ENCODE data around the gene MYOZ2. TPM values are rescaled to one million over a fixed set of nuclear protein-coding genes. Genes with fewer than 3 reads are reported as not detected.
A peak's percentile ranks its signal among the peaks of the same experiment; 100 is the strongest.

The MYOZ2 gene
- total RNA-seq, 1 donor from 2014 or later = 0.23 TPM

GRCh38 chr4:119210775-119211174 lies 75.1 kb downstream of the MYOZ2 start:
- TF ChIP-seq, protein P1, sequence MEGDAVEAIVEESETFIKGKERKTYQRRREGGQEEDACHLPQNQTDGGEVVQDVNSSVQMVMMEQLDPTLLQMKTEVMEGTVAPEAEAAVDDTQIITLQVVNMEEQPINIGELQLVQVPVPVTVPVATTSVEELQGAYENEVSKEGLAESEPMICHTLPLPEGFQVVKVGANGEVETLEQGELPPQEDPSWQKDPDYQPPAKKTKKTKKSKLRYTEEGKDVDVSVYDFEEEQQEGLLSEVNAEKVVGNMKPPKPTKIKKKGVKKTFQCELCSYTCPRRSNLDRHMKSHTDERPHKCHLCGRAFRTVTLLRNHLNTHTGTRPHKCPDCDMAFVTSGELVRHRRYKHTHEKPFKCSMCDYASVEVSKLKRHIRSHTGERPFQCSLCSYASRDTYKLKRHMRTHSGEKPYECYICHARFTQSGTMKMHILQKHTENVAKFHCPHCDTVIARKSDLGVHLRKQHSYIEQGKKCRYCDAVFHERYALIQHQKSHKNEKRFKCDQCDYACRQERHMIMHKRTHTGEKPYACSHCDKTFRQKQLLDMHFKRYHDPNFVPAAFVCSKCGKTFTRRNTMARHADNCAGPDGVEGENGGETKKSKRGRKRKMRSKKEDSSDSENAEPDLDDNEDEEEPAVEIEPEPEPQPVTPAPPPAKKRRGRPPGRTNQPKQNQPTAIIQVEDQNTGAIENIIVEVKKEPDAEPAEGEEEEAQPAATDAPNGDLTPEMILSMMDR (IDR thresholded peaks at IDR 0.05) = no peak

GRCh38 chr4:119211867-119212233 lies 76.2 kb downstream of the MYOZ2 start:
- DNase-seq (no peak), ATAC-seq (no peak)
- TF ChIP-seq, protein P1 (IDR thresholded peaks at IDR 0.05) = no peak
- intact Hi-C loops (cut with DNase I) = no loop called here
- no peaks in the 10 kb centered on the region for H3K27me3 ChIP-seq
- H3K36me3 ChIP-seq = peaks cover 6% of the 10 kb centered on the region
- peak overlapping the region; percentile 76 for H3K4me3 ChIP-seq
- H3K4me1 ChIP-seq = peaks cover 16% of the 10 kb centered on the region
- no peaks in the 10 kb centered on the region for H3K9me3 ChIP-seq
- peak overlapping the region; percentile 93 for H3K27ac ChIP-seq

More at GRCh38 chr4:119210775-119211174, 75.1 kb downstream of the MYOZ2 start:
- ATAC-seq = no peak
- no peak overlapping the region for H3K4me3 ChIP-seq
- no peak overlapping the region for H3K27ac ChIP-seq
- H3K36me3 ChIP-seq = peaks cover 3% of the 10 kb centered on the region
- no peak for DNase-seq
- intact Hi-C loops (cut with DNase I) = no loop called here
- peaks cover 16% of the 10 kb centered on the region for H3K4me1 ChIP-seq
- H3K9me3 ChIP-seq = no peaks in the 10 kb centered on the region
- H3K27me3 ChIP-seq = no peaks in the 10 kb centered on the region

DNA sequence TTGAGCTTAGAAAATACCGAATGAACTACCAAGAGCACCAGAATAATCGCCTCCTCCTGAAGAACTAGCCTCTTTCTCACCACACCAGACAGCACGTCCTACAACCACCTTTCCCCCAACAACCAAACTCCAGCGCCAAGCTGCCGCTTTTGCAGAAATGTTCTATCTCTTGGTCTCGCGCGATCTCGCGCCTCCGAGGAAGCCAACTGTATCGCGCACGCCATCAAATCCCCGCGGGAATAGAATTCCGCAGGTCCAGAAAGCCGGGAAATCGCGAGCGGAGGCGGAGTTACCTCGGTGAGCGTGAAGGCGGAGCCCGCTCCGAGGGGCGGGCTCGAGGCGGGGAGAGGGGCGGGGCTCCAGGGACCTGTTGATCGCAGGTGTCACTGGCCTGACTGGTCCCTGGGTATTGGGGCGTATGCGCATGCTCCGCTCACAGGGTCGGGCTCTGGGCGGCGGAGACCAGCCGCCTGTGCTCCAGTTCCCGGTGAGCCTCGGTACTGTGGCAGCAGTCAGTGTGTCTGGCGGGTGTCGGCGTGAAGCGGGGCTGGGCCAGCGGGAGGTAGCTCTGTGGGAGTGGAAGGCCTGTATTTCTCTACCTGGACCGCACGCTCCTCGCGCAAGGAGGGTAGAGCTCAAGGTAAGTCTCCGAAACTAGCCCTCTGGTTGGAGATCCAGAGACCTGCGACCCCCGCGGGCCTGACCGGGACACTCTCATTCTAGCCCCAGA lies 76.8 kb downstream of the MYOZ2 start, which contains the start of gene USP53:
TSS of gene USP53 (plus strand) at position 480 of the 730 bp plus-strand sequence. CDS start 27,047 bp downstream, outside the sequence.
- ATAC-seq (peak; percentile 98), DNase-seq (peak; percentile 99)
- intact Hi-C loops (cut with DNase I) = no loop called here
- H3K27me3 ChIP-seq = no peaks in the 10 kb centered on the region
- peak within 1 kb of the TSS; percentile 93 for H3K27ac ChIP-seq
- no peaks in the 10 kb centered on the region for H3K9me3 ChIP-seq
- TF ChIP-seq, protein P1 (IDR thresholded peaks at IDR 0.05) = no peak
- H3K4me3 ChIP-seq = peak within 1 kb of the TSS; percentile 76
- peaks cover 16% of the 10 kb centered on the region for H3K4me1 ChIP-seq
- peaks cover 6% of the 10 kb centered on the region for H3K36me3 ChIP-seq

DNA sequence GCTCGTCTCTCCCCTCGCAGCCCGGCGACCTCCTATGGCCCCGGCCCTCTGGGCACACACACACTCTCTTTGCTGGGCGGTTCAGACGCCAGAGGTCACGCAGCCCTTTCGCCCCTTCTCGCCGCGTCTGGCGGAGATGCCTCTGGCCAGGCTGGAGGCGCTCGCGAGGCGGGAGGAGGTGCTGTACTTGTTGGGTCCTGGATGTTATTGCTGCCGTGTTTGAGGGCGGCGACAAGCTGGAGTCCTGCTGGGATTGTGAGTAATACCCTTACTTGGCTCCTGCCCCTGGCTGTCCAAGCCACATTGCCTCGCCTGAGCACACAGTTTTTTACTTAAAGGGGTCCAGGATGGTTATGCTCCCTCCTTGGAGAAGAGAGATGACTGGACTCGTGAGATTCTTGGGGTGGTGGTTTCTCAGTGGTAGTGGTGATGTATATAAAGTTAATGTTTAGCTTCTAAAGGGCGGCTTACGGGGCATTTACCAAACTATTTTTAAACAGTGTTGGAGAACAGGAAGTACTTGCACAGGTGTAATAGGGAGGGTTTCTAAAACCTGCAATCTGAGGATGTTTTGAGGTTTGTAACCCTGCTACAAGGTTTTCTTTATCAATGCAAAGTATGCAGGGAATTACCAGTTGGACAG lies 77.5 kb downstream of the MYOZ2 start:
- TF ChIP-seq, protein P1 (IDR thresholded peaks at IDR 0.05) = peak; percentile 44
- intact Hi-C loops (cut with DNase I) = no loop called here
- ATAC-seq = peak; percentile 83
- Histone ChIP-seq H3K9me3 (no peaks in the 10 kb centered on the region), H3K4me3 (peak overlapping the region; percentile 76), H3K27me3 (no peaks in the 10 kb centered on the region), H3K36me3 (peaks cover 13% of the 10 kb centered on the region), H3K4me1 (peaks cover 16% of the 10 kb centered on the region), H3K27ac (peak overlapping the region; percentile 93)
- DNase-seq = peak; percentile 93

DNA sequence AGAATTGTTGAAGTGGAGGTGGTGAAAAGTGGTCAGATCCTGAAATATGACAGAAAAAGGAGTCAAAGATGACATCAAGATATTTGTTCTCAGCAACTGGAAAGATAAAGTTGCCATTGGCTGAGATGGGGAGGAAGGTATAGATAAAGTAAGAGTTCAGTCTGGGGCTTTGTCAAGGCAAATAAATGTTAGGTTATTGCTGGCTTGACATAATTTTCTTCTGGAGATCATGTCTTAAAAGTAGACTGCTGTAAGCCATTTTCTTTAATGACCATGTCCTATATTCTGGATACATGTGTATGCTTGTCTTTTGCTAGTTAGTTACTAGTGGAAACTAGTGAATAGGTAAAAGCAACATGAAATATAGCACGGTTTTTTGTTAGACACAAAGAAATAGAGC lies 82.5 kb downstream of the MYOZ2 start:
- peak overlapping the region; percentile 76 for H3K4me3 ChIP-seq
- no peaks in the 10 kb centered on the region for H3K9me3 ChIP-seq
- no peaks in the 10 kb centered on the region for H3K27me3 ChIP-seq
- no peak for DNase-seq
- H3K36me3 ChIP-seq = peaks cover 59% of the 10 kb centered on the region
- no peak overlapping the region for H3K27ac ChIP-seq
- TF ChIP-seq, protein P1 (IDR thresholded peaks at IDR 0.05) = no peak
- no peak for ATAC-seq
- intact Hi-C loops (cut with DNase I) = no loop called here
- peaks cover 16% of the 10 kb centered on the region for H3K4me1 ChIP-seq

All from upper lobe of right lung (tissue), 1 donor.